ENCODE results near the gene MFF.

Gene MFF

GRCh38 chr2:227324995-227325838, at the start of gene MFF (continued):
- TF ChIP-seq ZNF610 (tag by site-specific recombination; IDR thresholded peaks at IDR 0.05; ENCODE audit: borderline replicate concordance): peak; percentile 78
- TF ChIP-seq ZNF174 (tag by site-specific recombination; IDR thresholded peaks at IDR 0.05): no peak
- peak; percentile 62 for TF ChIP-seq ZNF629 (tag by site-specific recombination; IDR thresholded peaks at IDR 0.05)
- no peak for TF ChIP-seq GLI2 (tag by site-specific recombination; IDR thresholded peaks at IDR 0.05; ENCODE audit: borderline replicate concordance, low read depth)
- TF ChIP-seq ZNF18 (tag by site-specific recombination; IDR thresholded peaks at IDR 0.05): no peak
- TF ChIP-seq ZNF704 (tag by site-specific recombination; IDR thresholded peaks at IDR 0.05): no peak
- no peak for TF ChIP-seq OVOL3 (tag by site-specific recombination; IDR thresholded peaks at IDR 0.05)
- TF ChIP-seq ZNF266 (tag by site-specific recombination; IDR thresholded peaks at IDR 0.05; ENCODE audit: low read depth): no peak
- TF ChIP-seq ATF2 (tag by site-specific recombination; IDR thresholded peaks at IDR 0.05; ENCODE audit: low read depth): no peak
- no peak for TF ChIP-seq ZNF112 (tag by site-specific recombination; IDR thresholded peaks at IDR 0.05)
- no peak for TF ChIP-seq ZNF223 (tag by site-specific recombination; IDR thresholded peaks at IDR 0.05)
- no peak for TF ChIP-seq ZNF837 (tag by site-specific recombination; IDR thresholded peaks at IDR 0.05)
- no peak for TF ChIP-seq BCL6B (tag by site-specific recombination; IDR thresholded peaks at IDR 0.05)
- 0 out of 2 replicates have a peak, but pooled peaks have one; percentile 48 for TF ChIP-seq ZFP37 (tag by site-specific recombination; IDR thresholded peaks at IDR 0.05)
- TF ChIP-seq ZNF157 (tag by site-specific recombination; IDR thresholded peaks at IDR 0.05): no peak
- peak; percentile 66 for TF ChIP-seq SP2 (tag by site-specific recombination; IDR thresholded peaks at IDR 0.05)
- no peak for TF ChIP-seq RBAK (tag by site-specific recombination; IDR thresholded peaks at IDR 0.05)
- no peak for TF ChIP-seq MYNN (tag by site-specific recombination; IDR thresholded peaks at IDR 0.05; ENCODE audit: borderline replicate concordance)
- TF ChIP-seq PATZ1 (tag by site-specific recombination; IDR thresholded peaks at IDR 0.05): peak; percentile 66
- no peak for TF ChIP-seq ZNF202 (tag by site-specific recombination; IDR thresholded peaks at IDR 0.05; ENCODE audit: borderline replicate concordance)
- 0 out of 2 replicates have a peak, but pooled peaks have one; percentile 61 for TF ChIP-seq ZBTB17 (tag by site-specific recombination; IDR thresholded peaks at IDR 0.05)
- 0 out of 2 replicates have a peak, but pooled peaks have one; percentile 39 for TF ChIP-seq ZNF639 (tag by site-specific recombination; IDR thresholded peaks at IDR 0.05)
- no peak for TF ChIP-seq ZNF530 (tag by site-specific recombination; IDR thresholded peaks at IDR 0.05; ENCODE audit: low read depth)
- no peak for TF ChIP-seq ZNF274 (IDR thresholded peaks at IDR 0.05; ENCODE audit: low read length)
- TF ChIP-seq ZNF274 (tag by site-specific recombination; IDR thresholded peaks at IDR 0.05; ENCODE audit: borderline replicate concordance): no peak
- no peak for TF ChIP-seq ZNF626 (tag by site-specific recombination; IDR thresholded peaks at IDR 0.05)
- no peak for TF ChIP-seq SETDB1 (IDR thresholded peaks at IDR 0.05; ENCODE audit: insufficient read length, low read length)

Measured in HEK293 (cell line).